Measurements from ENCODE around the gene TFIP11.

The TFIP11 gene

GRCh38 chr22:26513838-26514237 lies 1.6 kb upstream of the TFIP11 start:
- TF ChIP-seq, protein P1, sequence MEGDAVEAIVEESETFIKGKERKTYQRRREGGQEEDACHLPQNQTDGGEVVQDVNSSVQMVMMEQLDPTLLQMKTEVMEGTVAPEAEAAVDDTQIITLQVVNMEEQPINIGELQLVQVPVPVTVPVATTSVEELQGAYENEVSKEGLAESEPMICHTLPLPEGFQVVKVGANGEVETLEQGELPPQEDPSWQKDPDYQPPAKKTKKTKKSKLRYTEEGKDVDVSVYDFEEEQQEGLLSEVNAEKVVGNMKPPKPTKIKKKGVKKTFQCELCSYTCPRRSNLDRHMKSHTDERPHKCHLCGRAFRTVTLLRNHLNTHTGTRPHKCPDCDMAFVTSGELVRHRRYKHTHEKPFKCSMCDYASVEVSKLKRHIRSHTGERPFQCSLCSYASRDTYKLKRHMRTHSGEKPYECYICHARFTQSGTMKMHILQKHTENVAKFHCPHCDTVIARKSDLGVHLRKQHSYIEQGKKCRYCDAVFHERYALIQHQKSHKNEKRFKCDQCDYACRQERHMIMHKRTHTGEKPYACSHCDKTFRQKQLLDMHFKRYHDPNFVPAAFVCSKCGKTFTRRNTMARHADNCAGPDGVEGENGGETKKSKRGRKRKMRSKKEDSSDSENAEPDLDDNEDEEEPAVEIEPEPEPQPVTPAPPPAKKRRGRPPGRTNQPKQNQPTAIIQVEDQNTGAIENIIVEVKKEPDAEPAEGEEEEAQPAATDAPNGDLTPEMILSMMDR (conservative IDR thresholded peaks at IDR 0.05; ENCODE audit: low read depth, low read length): no peak
- no peak for DNase-seq (ENCODE audit: low read depth)
- H3K4me3 ChIP-seq (ENCODE audit: low read depth, low read length): no peak overlapping the region

GRCh38 chr22:26508148-26508547 lies 4.1 kb downstream of the TFIP11 start:
- H3K4me3 ChIP-seq (ENCODE audit: low read depth, low read length): no peak overlapping the region
- DNase-seq (ENCODE audit: low read depth): no peak
- TF ChIP-seq, protein P1 (conservative IDR thresholded peaks at IDR 0.05; ENCODE audit: low read depth, low read length): no peak

DNA sequence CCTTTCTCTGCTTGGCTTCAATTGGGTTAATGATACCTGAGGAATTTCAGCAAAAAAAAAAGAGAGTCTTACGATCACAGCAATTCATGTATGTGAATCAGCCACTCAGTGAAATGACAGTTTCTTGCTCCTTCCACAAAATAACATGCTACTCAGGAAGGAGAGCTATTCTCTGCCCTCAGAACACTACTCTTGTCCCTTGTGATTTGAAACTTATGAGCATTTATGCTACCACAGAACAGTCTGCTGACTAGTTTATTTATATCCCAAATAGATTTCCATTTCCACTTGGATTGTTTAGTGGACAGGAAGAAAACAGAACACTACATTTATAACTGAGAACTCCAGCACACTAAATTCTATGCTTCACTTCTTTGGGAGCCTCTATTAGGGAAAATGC lies 8.5 kb downstream of the TFIP11 start:
- DNase-seq (ENCODE audit: low read depth): no peak
- H3K4me3 ChIP-seq (ENCODE audit: low read depth, low read length): no peak overlapping the region
- TF ChIP-seq, protein P1 (conservative IDR thresholded peaks at IDR 0.05; ENCODE audit: low read depth, low read length): no peak

- H3K4me3 ChIP-seq (ENCODE audit: low read depth, low read length): no peak overlapping the region
- TF ChIP-seq, protein P1 (conservative IDR thresholded peaks at IDR 0.05; ENCODE audit: low read depth, low read length): peak; percentile 82
- DNase-seq (ENCODE audit: low read depth): peak; percentile 67
Measured at GRCh38 chr22:26502688-26503561, 9.3 kb downstream of the TFIP11 start.

GRCh38 chr22:26501996-26502395 lies 10.3 kb downstream of the TFIP11 start:
- DNase-seq (ENCODE audit: low read depth): no peak
- no peak overlapping the region for H3K4me3 ChIP-seq (ENCODE audit: low read depth, low read length)
- TF ChIP-seq, protein P1 (conservative IDR thresholded peaks at IDR 0.05; ENCODE audit: low read depth, low read length): no peak

GRCh38 chr22:26499188-26499703 lies 13.0 kb downstream of the TFIP11 start:
- DNase-seq (ENCODE audit: low read depth): no peak
- TF ChIP-seq, protein P1 (conservative IDR thresholded peaks at IDR 0.05; ENCODE audit: low read depth, low read length): no peak
- no peak overlapping the region for H3K4me3 ChIP-seq (ENCODE audit: low read depth, low read length)

GRCh38 chr22:26496456-26496855 lies 15.8 kb downstream of the TFIP11 start:
- no peak overlapping the region for H3K4me3 ChIP-seq (ENCODE audit: low read depth, low read length)
- no peak for DNase-seq (ENCODE audit: low read depth)
- TF ChIP-seq, protein P1 (conservative IDR thresholded peaks at IDR 0.05; ENCODE audit: low read depth, low read length): no peak

Data from choroid plexus epithelial cell (primary cell).